Stimulated activated CD4-positive, alpha-beta T cell treated with anti-CD3 and anti-CD28 coated beads, Interleukin-15, amount 100 ng/mL, for 24 hours (primary cell): Measurements from ENCODE around the gene AADAT.
"Not testable (repeated sequence)": the region's sequence is repeated elsewhere in the genome, so short reads cannot be mapped to it uniquely, and the experiment has no call there.

Experiments used
- DNase-seq: peaks from one replicate; pipeline ENCODE4 v3.0.0-alpha.2; 2020

Gene AADAT

DNA sequence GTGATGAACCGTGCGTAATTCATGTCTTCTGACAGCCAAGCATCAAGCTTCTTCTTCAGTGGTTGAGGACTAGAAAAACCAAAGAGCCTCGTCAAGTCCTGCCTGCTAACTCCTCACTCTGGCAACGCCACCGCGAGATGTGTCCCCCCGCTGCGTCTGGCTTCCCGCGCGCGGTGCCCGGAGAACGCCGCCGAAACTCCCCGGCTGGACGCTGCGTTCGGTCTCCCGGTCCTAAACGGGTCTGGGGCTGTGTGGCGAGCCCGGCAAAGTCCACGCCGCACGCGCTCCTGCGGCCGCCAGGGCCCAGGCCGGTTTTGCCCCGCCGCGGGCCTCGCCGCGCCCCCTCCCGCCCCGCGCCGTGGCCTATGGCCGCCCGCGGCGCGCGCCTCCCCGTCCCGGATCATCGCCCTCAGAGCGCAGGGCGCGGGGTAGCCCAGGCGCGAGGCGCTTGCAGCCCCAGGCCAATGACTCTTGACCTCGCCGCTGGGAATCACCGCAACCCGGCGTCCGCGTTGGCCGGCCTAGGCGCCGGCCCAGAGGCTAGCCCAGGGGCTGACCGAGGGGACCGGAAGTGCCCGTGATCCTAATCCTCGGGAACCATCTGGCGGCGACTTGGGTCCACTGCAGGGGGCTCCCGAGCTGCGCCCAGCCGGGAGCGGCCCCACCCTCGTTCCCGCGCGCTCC, at the start of gene AADAT:
AADAT (minus strand) TSS at position 289 of the 684 bp plus-strand sequence; CDS start at position 23, 266 bp downstream.
- DNase-seq, result peak; percentile 45

DNA sequence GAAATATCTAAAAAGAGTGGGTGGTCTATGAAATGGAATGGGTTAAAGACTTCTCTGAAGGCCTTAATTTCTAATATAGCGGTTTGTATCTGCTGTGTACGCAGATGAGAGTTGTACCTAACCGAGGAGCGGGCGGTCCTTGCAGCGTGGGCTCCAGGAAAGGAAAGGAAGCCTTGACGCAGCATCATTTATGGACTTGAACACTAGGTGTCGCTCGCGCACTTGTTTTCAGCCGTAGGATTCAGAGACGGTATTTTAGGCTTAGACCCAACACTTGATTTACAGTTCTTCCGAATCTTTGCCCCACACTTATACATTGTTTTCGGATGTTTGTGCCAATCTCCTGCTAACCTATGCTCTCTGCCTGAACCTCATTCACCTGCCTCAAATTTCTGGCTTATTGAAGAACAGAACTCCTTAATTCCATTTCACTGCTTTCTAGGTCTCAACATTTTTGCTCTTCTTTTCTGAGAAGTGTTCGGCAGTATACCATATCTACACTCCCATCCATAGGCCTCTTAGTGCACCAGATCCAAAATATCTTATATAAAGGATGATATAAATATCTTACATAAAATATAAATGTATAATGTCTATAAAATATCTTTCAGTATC, 48.9 kb upstream of the AADAT start:
- DNase-seq, result peak; percentile 80

DNA sequence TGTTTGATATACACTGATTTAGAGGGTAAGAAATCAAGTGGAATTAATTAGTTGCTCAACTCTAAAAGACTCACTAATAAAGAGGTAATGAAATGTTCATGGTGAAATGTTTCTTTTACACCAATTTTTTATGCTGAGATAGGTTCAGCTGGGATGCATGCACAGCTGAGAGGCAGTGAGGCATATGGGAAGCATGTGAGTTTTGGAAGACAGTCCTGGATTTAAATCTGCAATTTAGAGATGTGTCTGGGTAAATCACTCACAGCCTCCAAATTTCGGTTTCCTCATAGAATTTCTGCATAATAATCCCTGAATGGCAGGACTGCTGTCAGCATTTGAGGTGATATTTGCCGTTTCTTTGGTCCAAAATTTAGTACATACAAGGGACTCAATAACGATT, 48.2 kb upstream of the AADAT start:
- DNase-seq, result no peak

- DNase-seq, result no peak
Measured at GRCh38 chr4:170137466-170137865, 47.7 kb upstream of the AADAT start.

GRCh38 chr4:170134821-170135220, 45.1 kb upstream of the AADAT start:
- DNase-seq, result no peak

GRCh38 chr4:170128219-170128804, 38.6 kb upstream of the AADAT start:
- no peak for DNase-seq

DNA sequence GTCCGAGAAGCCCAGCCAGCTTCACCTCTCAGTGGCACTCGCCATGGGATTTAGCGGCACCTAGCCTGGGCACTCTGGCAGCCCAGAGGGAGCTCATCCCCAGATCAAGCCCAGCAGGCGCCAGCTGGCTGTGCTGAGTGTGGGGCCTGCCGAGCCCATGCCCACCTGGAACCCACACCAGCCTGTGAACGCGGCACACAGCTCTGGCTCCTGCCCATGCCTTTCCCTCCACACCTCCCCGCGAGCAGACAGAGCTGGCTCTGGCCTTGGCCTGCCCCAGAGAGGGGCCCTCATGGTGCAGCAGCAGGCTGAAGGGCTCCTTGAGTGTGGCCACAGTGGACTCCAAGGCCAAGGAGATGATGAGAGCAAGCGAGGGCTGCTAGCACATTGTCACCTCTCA, 38.0 kb upstream of the AADAT start:
- DNase-seq, result no peak

GRCh38 chr4:170124406-170124805, 34.6 kb upstream of the AADAT start:
- DNase-seq, result no peak

DNA sequence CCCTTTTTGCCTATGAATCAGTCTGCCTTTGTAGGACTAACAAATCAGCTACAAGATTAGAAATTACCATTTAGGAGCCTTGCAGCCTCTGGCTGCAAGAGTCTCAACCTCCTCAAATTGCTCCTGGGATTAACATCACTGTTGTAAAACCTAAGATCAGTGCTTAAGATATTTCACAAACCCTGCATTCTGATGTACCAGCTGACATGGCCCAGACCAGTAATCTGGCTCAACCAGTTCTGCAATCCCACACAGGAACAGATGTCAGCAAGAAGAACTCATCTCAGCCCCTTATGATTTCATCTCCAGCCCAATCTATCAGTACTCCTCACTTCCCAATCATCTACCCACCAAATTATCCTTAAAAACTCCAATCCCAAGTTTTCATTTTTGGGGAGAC, 32.5 kb upstream of the AADAT start:
- DNase-seq, result no peak

GRCh38 chr4:170114636-170115035, 24.9 kb upstream of the AADAT start:
- DNase-seq, result no peak

DNA sequence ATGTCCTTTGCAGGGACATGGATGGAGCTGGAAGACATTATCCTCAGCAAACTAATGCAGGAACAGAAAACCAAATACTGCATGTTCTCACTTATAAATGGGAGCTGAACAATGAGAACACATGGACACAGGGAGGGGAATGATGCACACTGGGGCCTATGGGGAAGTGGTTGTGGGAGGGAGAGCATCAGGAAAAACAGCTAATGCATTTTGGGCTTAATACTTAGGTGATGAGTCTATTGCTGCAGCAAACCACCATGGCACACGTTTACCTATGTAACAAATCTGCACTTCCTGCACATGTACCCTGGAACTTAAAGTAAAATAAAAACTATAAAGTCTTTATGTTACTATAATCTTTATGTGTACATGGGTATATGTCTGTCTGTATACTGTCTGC, 24.4 kb upstream of the AADAT start:
- DNase-seq, result not testable (repeated sequence)

DNA sequence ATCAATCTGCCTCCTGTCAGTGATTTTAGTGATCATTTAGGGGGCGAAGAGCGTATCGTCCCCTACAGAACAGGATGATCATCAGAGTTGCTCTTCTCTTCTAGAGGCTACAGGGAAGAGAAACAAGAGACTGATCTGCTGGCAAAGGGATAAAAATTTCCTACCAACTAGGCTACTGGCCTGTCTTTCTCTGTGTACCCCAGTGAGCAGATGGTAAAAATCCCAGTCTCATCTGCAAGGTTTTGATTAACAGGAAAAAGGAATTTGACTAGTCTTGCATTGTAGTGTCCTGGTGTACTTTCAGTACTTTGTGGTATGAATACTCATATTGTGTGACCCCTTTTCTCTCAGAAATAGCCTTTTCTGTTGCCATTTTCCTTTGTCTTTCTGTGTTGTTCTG, 21.8 kb upstream of the AADAT start:
- no peak for DNase-seq

- DNase-seq, result no peak
Measured at GRCh38 chr4:170111085-170111484, 21.3 kb upstream of the AADAT start.

GRCh38 chr4:170110285-170110672, 20.5 kb upstream of the AADAT start:
- no peak for DNase-seq

- DNase-seq, result no peak
Measured at GRCh38 chr4:170109586-170110284, 20.0 kb upstream of the AADAT start.

GRCh38 chr4:170106900-170107299, 17.1 kb upstream of the AADAT start:
- DNase-seq, result no peak

DNA sequence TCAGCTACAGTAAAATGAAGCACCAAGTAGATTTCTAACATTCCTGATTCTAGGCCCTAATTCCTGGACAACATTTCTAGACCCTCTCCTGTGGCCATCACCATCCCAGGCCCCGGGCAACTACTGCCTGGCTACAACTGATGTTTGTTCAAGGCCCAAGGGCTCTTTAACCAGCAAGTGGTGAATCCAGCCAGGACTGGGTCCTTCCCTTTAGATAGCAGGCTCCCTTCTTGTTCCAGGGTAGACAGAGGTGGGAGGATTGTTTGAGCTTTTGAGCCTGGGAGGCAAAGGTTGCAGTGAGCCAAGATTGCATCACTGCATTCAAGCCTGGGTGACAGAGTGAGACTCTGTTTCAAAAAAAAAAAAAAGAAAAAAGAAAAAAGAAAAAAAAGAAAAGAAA, 12.7 kb upstream of the AADAT start:
- no peak for DNase-seq

- not testable (repeated sequence) for DNase-seq
Measured at GRCh38 chr4:170098171-170098570, 8.4 kb upstream of the AADAT start.

GRCh38 chr4:170097681-170098080, 7.9 kb upstream of the AADAT start:
- DNase-seq, result no peak

- no peak for DNase-seq
Measured at GRCh38 chr4:170093973-170094535, 4.3 kb upstream of the AADAT start.

- no peak for DNase-seq
Measured at GRCh38 chr4:170091069-170091696, 1.4 kb upstream of the AADAT start.

DNA sequence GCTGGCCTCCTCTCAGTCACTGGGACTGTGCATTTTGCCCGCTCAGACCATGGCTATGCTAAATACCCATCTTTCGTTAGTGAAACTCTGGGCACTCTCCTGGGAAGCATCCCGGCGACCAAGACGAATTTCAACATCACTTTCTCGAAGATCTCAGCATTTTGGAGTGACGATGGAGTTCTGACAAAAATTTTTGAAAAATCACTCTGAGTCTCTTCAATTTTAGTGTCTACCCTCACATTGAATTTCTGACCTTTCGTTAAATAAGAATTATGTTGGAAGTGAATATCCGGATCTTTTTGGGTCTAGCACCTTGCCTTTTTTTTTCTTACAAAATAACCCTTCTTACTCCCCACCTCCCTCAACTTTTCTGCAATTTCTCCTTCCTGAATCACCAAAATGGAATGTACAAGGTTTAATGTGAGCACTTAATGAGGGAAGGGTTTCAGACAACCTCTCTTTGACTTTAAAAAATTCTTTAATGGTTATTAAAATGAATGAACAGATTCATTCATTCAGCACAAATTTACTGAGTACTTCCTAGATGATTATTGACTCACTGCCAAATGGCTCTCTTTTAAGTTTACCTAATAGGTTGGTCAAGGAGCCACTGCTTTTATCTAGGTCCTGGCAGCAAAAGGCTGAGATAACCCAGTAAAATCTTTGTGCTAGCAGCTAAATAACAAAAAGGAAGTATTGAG, 746 bp upstream of the AADAT start:
- no peak for DNase-seq
